DOHH2 (cell line): Measurements from ENCODE around the gene DRC3.

ENCODE experiments used
- EZH2phosphoT487 ChIP-seq: fragments of 200-600 bp; sonication (generic); IDR thresholded peaks from 2 replicates; pipeline ENCODE4 v1.6.1; 2017; ENCODE audit warnings: borderline replicate concordance, mild to moderate bottlenecking, antibody characterized with exemption, low read length, moderate library complexity, mixed read lengths
- TF ChIP-seq, protein P1 (sequence below): fragments of 200-600 bp; sonication (generic); IDR thresholded peaks from one replicate; pipeline ENCODE4 v1.5.1; 2014; ENCODE audit warnings: antibody characterized with exemption, mild to moderate bottlenecking, low read depth, low read length; ENCODE audit not compliant: poor library complexity, severe bottlenecking

DNA sequence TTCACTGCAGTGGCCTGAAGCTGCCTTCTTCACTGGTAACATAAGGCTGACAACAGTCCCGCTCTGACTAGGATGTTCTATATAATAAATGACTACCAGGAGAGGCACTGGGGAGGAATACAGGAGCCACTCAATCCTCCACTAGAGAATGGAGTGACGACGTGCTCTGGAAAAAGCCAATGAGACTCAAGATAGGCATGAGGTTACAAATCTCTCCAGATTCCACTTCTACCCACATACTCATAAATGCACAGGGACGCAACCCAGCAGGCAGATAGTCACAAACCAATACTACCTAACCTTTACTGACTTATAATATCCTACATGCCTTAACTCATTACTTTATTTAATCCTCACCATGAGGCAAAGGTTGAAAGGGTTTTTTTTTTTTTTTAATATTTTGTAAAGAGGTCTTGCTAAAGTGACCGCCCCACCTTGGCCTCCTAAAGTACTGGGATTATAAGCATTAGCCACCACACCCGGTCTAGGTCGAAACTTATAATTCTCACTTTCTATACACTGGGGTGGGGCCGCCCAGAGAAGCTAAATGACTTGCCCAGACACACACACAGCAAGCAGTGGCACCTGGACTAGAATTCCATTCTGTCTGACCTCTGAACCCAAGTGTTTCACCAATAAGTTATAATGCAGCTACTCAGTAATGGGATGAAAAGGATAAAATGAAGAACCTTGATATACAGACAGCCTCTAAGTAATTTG lies 34.1 kb upstream of the DRC3 start:
- TF ChIP-seq EZH2phosphoT487: no peak
- TF ChIP-seq, protein P1, sequence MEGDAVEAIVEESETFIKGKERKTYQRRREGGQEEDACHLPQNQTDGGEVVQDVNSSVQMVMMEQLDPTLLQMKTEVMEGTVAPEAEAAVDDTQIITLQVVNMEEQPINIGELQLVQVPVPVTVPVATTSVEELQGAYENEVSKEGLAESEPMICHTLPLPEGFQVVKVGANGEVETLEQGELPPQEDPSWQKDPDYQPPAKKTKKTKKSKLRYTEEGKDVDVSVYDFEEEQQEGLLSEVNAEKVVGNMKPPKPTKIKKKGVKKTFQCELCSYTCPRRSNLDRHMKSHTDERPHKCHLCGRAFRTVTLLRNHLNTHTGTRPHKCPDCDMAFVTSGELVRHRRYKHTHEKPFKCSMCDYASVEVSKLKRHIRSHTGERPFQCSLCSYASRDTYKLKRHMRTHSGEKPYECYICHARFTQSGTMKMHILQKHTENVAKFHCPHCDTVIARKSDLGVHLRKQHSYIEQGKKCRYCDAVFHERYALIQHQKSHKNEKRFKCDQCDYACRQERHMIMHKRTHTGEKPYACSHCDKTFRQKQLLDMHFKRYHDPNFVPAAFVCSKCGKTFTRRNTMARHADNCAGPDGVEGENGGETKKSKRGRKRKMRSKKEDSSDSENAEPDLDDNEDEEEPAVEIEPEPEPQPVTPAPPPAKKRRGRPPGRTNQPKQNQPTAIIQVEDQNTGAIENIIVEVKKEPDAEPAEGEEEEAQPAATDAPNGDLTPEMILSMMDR: no peak
